ENCODE measurements around the gene PQBP1.

Gene PQBP1

GRCh38 chrX:48933757-48934156 lies 36.0 kb downstream of the PQBP1 start:
- TF ChIP-seq CTCF (IDR thresholded peaks at IDR 0.05; ENCODE audit: insufficient read depth, low read length, missing control alignments): no peak

GRCh38 chrX:48934581-48935300 lies 37.0 kb downstream of the PQBP1 start:
- CTCF ChIA-PET: no interaction called here

More at GRCh38 chrX:48933757-48934156, 36.0 kb downstream of the PQBP1 start:
- no peak for DNase-seq (ENCODE audit: low read depth, low spot score)
- CTCF ChIA-PET: no interaction called here
- POLR2A ChIA-PET: no interaction called here
- no peak overlapping the region for H3K4me3 ChIP-seq (ENCODE audit: low read depth, low read length)

GRCh38 chrX:48935301-48935670 lies 37.6 kb downstream of the PQBP1 start:
- no peak for TF ChIP-seq CTCF (IDR thresholded peaks at IDR 0.05; ENCODE audit: insufficient read depth, low read length, missing control alignments)
- H3K4me3 ChIP-seq (ENCODE audit: low read depth, low read length): no peak overlapping the region
- ChIA-PET CTCF (no interaction called here), POLR2A (no interaction called here)
- no peak for DNase-seq (ENCODE audit: low read depth, low spot score)

More at GRCh38 chrX:48934581-48935300, 37.0 kb downstream of the PQBP1 start:
- no peak for DNase-seq (ENCODE audit: low read depth, low spot score)
- no peak overlapping the region for H3K4me3 ChIP-seq (ENCODE audit: low read depth, low read length)
- TF ChIP-seq CTCF (IDR thresholded peaks at IDR 0.05; ENCODE audit: insufficient read depth, low read length, missing control alignments): no peak
- POLR2A ChIA-PET: no interaction called here

- ChIA-PET CTCF (interaction anchor here (0.8 kb wide), 1 partner anchor 288 kb away, joined by 4 read pairs; no protein-coding TSS in a partner anchor), POLR2A (no interaction called here)
- DNase-seq (ENCODE audit: low read depth, low spot score): no peak
- H3K4me3 ChIP-seq (ENCODE audit: low read depth, low read length): no peak overlapping the region
- TF ChIP-seq CTCF (IDR thresholded peaks at IDR 0.05; ENCODE audit: insufficient read depth, low read length, missing control alignments): no peak
Measured at GRCh38 chrX:48936429-48937053, 38.8 kb downstream of the PQBP1 start.

GRCh38 chrX:48937054-48937907 lies 39.6 kb downstream of the PQBP1 start:
- no peak overlapping the region for H3K4me3 ChIP-seq (ENCODE audit: low read depth, low read length)

More at GRCh38 chrX:48937054-48937907, 39.6 kb downstream of the PQBP1 start:
- no peak for TF ChIP-seq CTCF (IDR thresholded peaks at IDR 0.05; ENCODE audit: insufficient read depth, low read length, missing control alignments)
- POLR2A ChIA-PET: no interaction called here
- DNase-seq (ENCODE audit: low read depth, low spot score): no peak
- CTCF ChIA-PET: interaction anchor here (0.8 kb wide), 1 partner anchor 289 kb away, joined by 4 read pairs; no protein-coding TSS in a partner anchor

Measured in AG04449 (cell line).